Measurements from ENCODE around the gene RPP21.

RPP21 gene

GRCh38 chr6:30361661-30362060 lies 16.7 kb downstream of the RPP21 start:
- no peaks in the 10 kb centered on the region for H3K4me1 ChIP-seq (ENCODE audit: control insufficient read depth, insufficient read depth, low read length)
- ChIA-PET POLR2A (no interaction called here), CTCF (interaction anchor here (1.2 to 4.5 kb wide), 3 partner anchors 14 to 50 kb away, joined by 3 to 41 read pairs (median 3); no protein-coding TSS in a partner anchor)
- H3K36me3 ChIP-seq (ENCODE audit: control insufficient read depth in 2 of 2, insufficient read depth in 1 of 2, low read length in 2 of 2): no peaks in the 10 kb centered on the region
- H3K27ac ChIP-seq (ENCODE audit: extremely low read depth, low read depth, low read length): no peak overlapping the region
- TF ChIP-seq SP2 (tag by site-specific recombination; IDR thresholded peaks at IDR 0.05) (no peak), ZBTB10 (tag by site-specific recombination; IDR thresholded peaks at IDR 0.05) (no peak), ZNF629 (tag by site-specific recombination; IDR thresholded peaks at IDR 0.05) (no peak), KLF8 (tag by site-specific recombination; IDR thresholded peaks at IDR 0.05) (no peak), ZSCAN4 (tag by site-specific recombination; IDR thresholded peaks at IDR 0.05) (no peak), ZNF837 (tag by site-specific recombination; IDR thresholded peaks at IDR 0.05) (no peak), ZNF776 (tag by site-specific recombination; IDR thresholded peaks at IDR 0.05; ENCODE audit: borderline replicate concordance) (no peak), PRDM6 (tag by site-specific recombination; IDR thresholded peaks at IDR 0.05) (no peak), ZNF24 (tag by site-specific recombination; IDR thresholded peaks at IDR 0.05) (no peak), KLF9 (tag by site-specific recombination; IDR thresholded peaks at IDR 0.05; ENCODE audit: low read depth) (no peak), HIC1 (tag by site-specific recombination; IDR thresholded peaks at IDR 0.05) (no peak), PRDM10 (tag by site-specific recombination; IDR thresholded peaks at IDR 0.05) (no peak), ZNF433 (tag by site-specific recombination; IDR thresholded peaks at IDR 0.05; ENCODE audit: low read depth) (no peak), RBAK (tag by site-specific recombination; IDR thresholded peaks at IDR 0.05) (no peak), ZNF76 (tag by site-specific recombination; IDR thresholded peaks at IDR 0.05; ENCODE audit: borderline replicate concordance, low read depth) (no peak), ZNF660 (tag by site-specific recombination; IDR thresholded peaks at IDR 0.05) (no peak), ZNF2 (tag by site-specific recombination; IDR thresholded peaks at IDR 0.05) (no peak), ZNF791 (tag by site-specific recombination; IDR thresholded peaks at IDR 0.05) (no peak), ZNF121 (tag by site-specific recombination; IDR thresholded peaks at IDR 0.05) (no peak), WT1 (tag by site-specific recombination; IDR thresholded peaks at IDR 0.05) (no peak)
- H3K4me3 ChIP-seq (ENCODE audit: low read depth, low read length): no peak overlapping the region
- no peaks in the 10 kb centered on the region for H3K9me3 ChIP-seq (ENCODE audit: control insufficient read depth, insufficient read depth, low read depth, low read length)
